PFSK-1 (cell line): Measurements from ENCODE around the gene ABCB9.

Experiments
- FOXP2 ChIP-seq: optimal IDR thresholded peaks from 2 replicates; pipeline ENCODE3; 2011; ENCODE audit warnings: borderline replicate concordance, control low read depth, inconsistent platforms; ENCODE audit not compliant: insufficient read depth; ENCODE audit errors: extremely low read length, extremely low read depth
- POLR2AphosphoS5 ChIP-seq: IDR thresholded peaks from 2 replicates; pipeline ENCODE4 v1.6.1; 2012; ENCODE audit warnings: low read depth, mild to moderate bottlenecking, control low read depth, low read length, moderate library complexity
- REST ChIP-seq, 2 experiments: IDR thresholded peaks; 2 replicates each; pipeline versions ENCODE4 v1.6.1 to v1.8.0; 2011 to 2012; ENCODE audit warnings: low read depth in 2 of 2, low read length in 2 of 2, control low read depth in 1 of 2, inconsistent platforms in 1 of 2, mild to moderate bottlenecking in 1 of 2, moderate library complexity in 1 of 2; ENCODE audit not compliant: insufficient read depth in 1 of 2
- SIN3A ChIP-seq: IDR thresholded peaks from 2 replicates; pipeline ENCODE4 v1.6.1; 2012; ENCODE audit warnings: mild to moderate bottlenecking, low read length, moderate library complexity, borderline replicate concordance; ENCODE audit not compliant: insufficient read depth
- TAF1 ChIP-seq: IDR thresholded peaks from 2 replicates; pipeline ENCODE4 v1.6.1; 2012; ENCODE audit warnings: low read length, control low read depth, borderline replicate concordance; ENCODE audit not compliant: insufficient read depth

The ABCB9 gene

GRCh38 chr12:122983789-122984515, 17.7 kb upstream of the ABCB9 start:
- TF ChIP-seq POLR2AphosphoS5 = no peak
- TF ChIP-seq TAF1 = no peak
- TF ChIP-seq SIN3A = no peak
- no peak for TF ChIP-seq REST (IDR thresholded peaks at IDR 0.05; ENCODE audit: insufficient read depth in 1 of 2, low read depth in 2 of 2, low read length in 2 of 2)
- TF ChIP-seq FOXP2 = no peak

- no peak for TF ChIP-seq REST (IDR thresholded peaks at IDR 0.05; ENCODE audit: insufficient read depth in 1 of 2, low read depth in 2 of 2, low read length in 2 of 2)
- TF ChIP-seq POLR2AphosphoS5 = 0 out of 2 replicates have a peak, but pooled peaks have one; percentile 7
Observed at GRCh38 chr12:122982963-122983788, 16.9 kb upstream of the ABCB9 start.

GRCh38 chr12:122982477-122982815, 16.2 kb upstream of the ABCB9 start:
- peak; percentile 20; the same call in 1 of the 2 replicates for TF ChIP-seq POLR2AphosphoS5
- TF ChIP-seq SIN3A = no peak

GRCh38 chr12:122981587-122982476, 15.6 kb upstream of the ABCB9 start:
- TF ChIP-seq POLR2AphosphoS5 (peak; percentile 36; the same call in 1 of the 2 replicates), SIN3A (no peak)

- no peak for TF ChIP-seq SIN3A
- no peak for TF ChIP-seq FOXP2
- no peak for TF ChIP-seq POLR2AphosphoS5
- no peak for TF ChIP-seq TAF1
- TF ChIP-seq REST (IDR thresholded peaks at IDR 0.05; ENCODE audit: insufficient read depth in 1 of 2, low read depth in 2 of 2, low read length in 2 of 2) = no peak
Observed at GRCh38 chr12:122981036-122981471, 14.8 kb upstream of the ABCB9 start.
